Measurements from ENCODE around the gene ASB18.

Gene ASB18

GRCh38 chr2:236175548-236176150, 88.6 kb downstream of the ASB18 start:
- DNase-seq (ENCODE audit: low read depth, low spot score) = no peak

- no peak for DNase-seq (ENCODE audit: low read depth, low spot score)
These were observed 90.2 kb downstream of the ASB18 start for GRCh38 chr2:236173729-236174607.

- DNase-seq (ENCODE audit: low read depth, low spot score) = no peak
These were observed 91.0 kb downstream of the ASB18 start for GRCh38 chr2:236173036-236173728.

- no peak for DNase-seq (ENCODE audit: low read depth, low spot score)
These were observed 91.8 kb downstream of the ASB18 start for GRCh38 chr2:236172255-236173035.

GRCh38 chr2:236171680-236172254, 92.4 kb downstream of the ASB18 start:
- DNase-seq (ENCODE audit: low read depth, low spot score) = no peak

- DNase-seq (ENCODE audit: low read depth, low spot score) = no peak
These were observed 93.0 kb downstream of the ASB18 start for GRCh38 chr2:236171181-236171679.

GRCh38 chr2:236170590-236171165, 93.5 kb downstream of the ASB18 start:
- no peak for DNase-seq (ENCODE audit: low read depth, low spot score)

- no peak for DNase-seq (ENCODE audit: low read depth, low spot score)
These were observed 94.2 kb downstream of the ASB18 start for GRCh38 chr2:236169741-236170589.

- DNase-seq (ENCODE audit: low read depth, low spot score) = no peak
These were observed 95.0 kb downstream of the ASB18 start for GRCh38 chr2:236169151-236169721.

- peak; percentile 83 for DNase-seq (ENCODE audit: low read depth, low spot score)
These were observed 95.8 kb downstream of the ASB18 start, which contains the start of gene GBX2 for GRCh38 chr2:236168110-236169080. GBX2 (minus strand) TSS chr2:236168386; CDS start chr2:236167971, 415 bp downstream.

GRCh38 chr2:236167297-236168109, 96.7 kb downstream of the ASB18 start:
- peak; percentile 82 for DNase-seq (ENCODE audit: low read depth, low spot score)

- DNase-seq (ENCODE audit: low read depth, low spot score) = no peak
These were observed 97.4 kb downstream of the ASB18 start for GRCh38 chr2:236166796-236167296.

GRCh38 chr2:236165842-236166795, 98.1 kb downstream of the ASB18 start:
- DNase-seq (ENCODE audit: low read depth, low spot score) = no peak

GRCh38 chr2:236164925-236165841, 99.0 kb downstream of the ASB18 start:
- peak; percentile 6 for DNase-seq (ENCODE audit: low read depth, low spot score)
